Glomerular endothelial cell (primary cell): ENCODE data around the gene DAPK2. TPM values are rescaled to one million over a fixed set of nuclear protein-coding genes. Genes with fewer than 3 reads are reported as not detected.

Source experiments
- DNase-seq: peaks from one replicate; pipeline ENCODE4 v3.0.0-alpha.2; 2011; ENCODE audit warnings: low read depth, low spot score; ENCODE audit errors: extremely low read depth
- total RNA-seq: library from RNA; depleted of rRNA; stranded (reverse); fragments of >200 nt; gene quantifications from 2 replicates; pipeline ENCODE4 v1.2.3, GENCODE V29; 2015

DAPK2 gene
- total RNA-seq, 1 donor from 2014 or later, result 22.3 TPM

GRCh38 chr15:64026591-64026990 is 19.7 kb downstream of the DAPK2 start:
- DNase-seq, result no peak

GRCh38 chr15:64024172-64025050 is 21.9 kb downstream of the DAPK2 start:
- DNase-seq, result no peak

- DNase-seq, result no peak
Measured at GRCh38 chr15:64023220-64023619, 23.1 kb downstream of the DAPK2 start.

GRCh38 chr15:64022571-64022970 is 23.7 kb downstream of the DAPK2 start:
- DNase-seq, result no peak

DNA sequence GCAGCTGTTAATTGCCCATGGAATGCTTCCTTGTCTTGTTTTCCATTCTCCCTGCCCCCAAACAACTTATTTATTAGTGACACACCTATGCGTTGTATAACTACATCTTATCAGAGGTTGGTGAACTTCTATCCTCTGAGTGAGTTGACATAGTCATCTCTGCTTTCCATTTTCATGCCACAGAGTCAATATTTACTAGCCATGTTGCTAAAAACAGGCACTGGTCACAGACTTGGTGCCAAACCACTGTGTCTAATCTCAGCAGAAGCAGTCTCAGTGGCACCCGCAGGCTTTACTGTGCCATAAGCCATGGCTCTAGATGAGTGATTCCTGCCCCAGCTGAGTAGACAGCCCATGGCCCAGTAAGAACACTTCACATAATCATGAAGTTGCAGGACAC is 26.5 kb downstream of the DAPK2 start:
- no peak for DNase-seq

DNA sequence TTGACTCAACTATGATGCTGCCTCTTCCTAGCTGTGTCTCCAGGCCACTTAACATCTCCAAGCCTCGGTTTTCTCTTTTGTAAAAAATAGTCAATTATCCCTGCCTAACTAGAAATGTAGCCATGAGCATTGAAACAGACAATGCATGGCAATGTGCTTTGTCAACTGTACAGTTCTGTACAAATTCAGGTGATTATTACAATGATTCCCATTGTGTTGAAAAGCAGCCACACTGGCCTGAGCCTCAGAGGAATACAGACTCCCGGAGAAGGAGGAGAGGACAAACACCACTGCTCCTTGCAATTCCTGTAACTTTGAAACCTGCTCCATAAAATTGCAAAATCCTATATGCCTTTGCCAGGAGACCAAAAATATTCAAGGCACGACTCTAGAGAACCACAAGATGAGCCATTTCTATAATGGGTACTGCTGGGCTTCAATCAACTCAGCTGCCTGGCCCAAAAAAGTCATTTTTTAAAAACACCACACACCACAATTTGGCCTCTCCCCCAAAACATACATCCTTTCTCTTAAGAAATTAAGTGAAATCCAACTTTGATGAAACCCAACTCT is 28.6 kb downstream of the DAPK2 start:
- no peak for DNase-seq

GRCh38 chr15:64017082-64017588 is 29.1 kb downstream of the DAPK2 start:
- no peak for DNase-seq

GRCh38 chr15:64016257-64016656 is 30.0 kb downstream of the DAPK2 start:
- DNase-seq, result no peak

GRCh38 chr15:64014995-64015394 is 31.3 kb downstream of the DAPK2 start:
- no peak for DNase-seq

GRCh38 chr15:64013179-64014062 is 32.9 kb downstream of the DAPK2 start:
- no peak for DNase-seq

DNA sequence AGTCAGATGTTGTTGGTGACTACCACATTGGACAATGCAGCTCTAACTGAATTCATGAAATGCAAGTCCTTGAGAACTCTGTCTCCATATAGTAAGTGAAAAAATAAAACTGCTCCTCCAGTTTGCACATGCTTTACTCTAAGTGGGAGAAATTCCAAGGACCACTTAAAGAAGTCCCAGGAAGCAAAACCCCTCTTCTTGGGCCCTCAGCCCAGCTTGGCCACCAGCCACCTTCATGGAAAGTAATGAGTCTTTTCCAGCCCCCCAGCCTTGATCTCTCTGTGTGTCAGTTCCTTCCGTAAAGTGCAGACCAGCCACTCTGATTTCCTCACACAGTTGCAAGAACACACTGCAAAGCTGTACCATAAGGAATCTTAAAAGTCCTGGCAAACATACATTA is 34.5 kb downstream of the DAPK2 start:
- no peak for DNase-seq

- peak; percentile 45 for DNase-seq
Measured at GRCh38 chr15:64010719-64011118, 35.6 kb downstream of the DAPK2 start.

GRCh38 chr15:64009798-64010261 is 36.5 kb downstream of the DAPK2 start:
- DNase-seq, result no peak

GRCh38 chr15:64009241-64009640 is 37.0 kb downstream of the DAPK2 start:
- no peak for DNase-seq

- no peak for DNase-seq
Measured at GRCh38 chr15:64008177-64008576, 38.1 kb downstream of the DAPK2 start.

DNA sequence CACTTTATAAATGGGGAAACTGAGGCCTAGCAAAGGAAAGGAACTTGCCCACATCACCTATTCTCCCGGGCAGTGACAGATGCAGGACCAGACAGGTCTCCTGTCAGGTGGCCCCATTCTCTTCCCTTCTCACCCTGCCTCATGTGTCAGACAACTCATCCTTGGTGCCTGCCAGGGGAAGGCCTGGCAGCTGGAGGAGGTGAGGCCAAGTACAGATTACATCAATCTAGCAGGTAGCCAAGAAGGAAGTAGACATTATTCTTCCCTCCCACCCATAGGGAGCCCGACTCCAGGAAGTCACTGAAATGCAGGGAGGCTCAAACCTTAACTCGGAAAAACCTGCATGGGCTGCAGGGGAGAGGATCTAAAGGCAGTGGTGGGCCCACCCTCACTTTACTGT is 39.6 kb downstream of the DAPK2 start:
- DNase-seq, result no peak

- DNase-seq, result no peak
Measured at GRCh38 chr15:64004587-64004986, 41.7 kb downstream of the DAPK2 start.

DNA sequence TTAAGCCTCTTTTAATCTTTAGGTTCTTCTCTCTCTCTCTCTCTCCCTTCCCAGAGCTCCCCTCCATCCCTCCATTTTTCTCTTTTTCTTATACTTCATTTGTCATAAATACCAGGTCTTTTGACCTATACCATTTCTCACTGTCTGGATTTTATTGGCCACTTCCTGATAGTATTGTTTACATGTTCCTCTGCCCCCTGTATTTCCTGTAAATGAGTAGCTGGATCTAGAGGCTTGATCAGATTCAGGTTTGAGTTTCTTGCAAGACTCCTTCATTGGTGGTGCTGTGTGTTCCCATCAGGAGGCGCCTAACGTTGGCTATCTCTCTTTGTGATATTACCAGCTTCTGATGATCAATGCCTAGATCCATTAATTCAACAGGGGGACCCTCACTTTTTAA is 42.2 kb downstream of the DAPK2 start:
- no peak for DNase-seq

GRCh38 chr15:64003182-64003581 is 43.1 kb downstream of the DAPK2 start:
- no peak for DNase-seq

DNA sequence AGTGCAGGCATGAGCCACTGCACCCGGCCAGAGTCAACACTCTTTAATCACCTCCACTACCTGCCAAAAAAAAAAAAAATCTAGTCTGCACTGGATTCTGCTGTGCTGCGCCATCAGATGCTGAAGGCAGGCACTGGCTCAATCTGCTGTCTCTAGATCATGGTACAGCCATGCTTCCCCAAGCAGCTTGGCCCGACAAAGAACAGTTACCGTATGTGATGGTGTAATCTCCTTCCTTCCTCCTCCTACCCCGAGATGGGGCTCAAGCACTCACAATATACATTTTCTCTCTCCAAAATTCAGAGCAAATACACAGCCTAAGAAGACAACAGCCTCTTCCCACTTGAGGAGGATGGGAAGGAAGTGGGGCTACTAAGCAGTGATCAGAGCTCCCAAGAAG is 45.1 kb downstream of the DAPK2 start:
- no peak for DNase-seq
